ENCODE measurements around the gene KCNQ4. TPM values are rescaled to one million over a fixed set of nuclear protein-coding genes. Genes with fewer than 3 reads are reported as not detected.

KCNQ4 gene
- total and polyA plus RNA-seq, 2 experiments from 2014 or later, result 0.13 to 3.7 TPM

DNA sequence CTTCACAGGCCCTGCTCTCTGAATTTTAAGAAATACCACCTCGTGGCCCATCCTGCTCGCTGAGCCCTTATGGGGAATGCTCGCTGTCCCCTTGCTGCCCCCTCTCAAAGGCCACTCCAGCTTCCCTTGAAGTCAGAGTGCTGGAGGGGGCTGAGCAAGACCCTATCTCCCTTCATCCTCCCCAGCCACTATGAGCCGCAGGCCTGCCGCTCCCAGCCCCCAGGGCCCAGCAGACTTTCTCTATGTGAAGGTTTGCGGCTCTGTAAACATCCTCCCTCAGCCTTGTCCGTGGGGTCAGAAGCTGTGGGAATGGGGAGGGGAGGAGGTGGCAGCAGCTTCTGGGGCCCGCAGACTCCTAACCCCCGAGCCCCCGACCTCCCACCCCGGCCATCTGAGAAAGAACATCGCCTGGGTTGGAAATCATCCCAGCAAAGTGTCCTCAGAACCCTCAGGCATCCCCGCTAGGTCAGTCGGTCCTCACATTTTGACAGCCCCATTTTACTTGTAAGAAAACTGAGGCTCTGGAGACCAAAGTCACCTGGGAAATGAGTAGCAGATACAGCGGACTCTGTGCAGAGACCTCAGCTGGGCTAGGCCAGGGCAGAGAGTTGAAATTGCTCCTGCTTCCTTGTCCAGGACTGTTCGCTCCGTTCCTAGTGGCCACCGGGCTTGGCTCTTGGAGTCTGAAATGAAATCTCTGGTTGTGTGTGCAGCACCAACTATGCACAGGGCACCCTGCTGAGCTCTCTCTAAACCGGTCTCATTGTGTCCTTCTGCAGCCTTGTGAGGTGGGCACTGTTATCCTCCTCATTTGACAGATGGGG is 4.4 kb downstream of the KCNQ4 start:
- no peaks in the 10 kb centered on the region for H3K4me1 ChIP-seq (ENCODE audit: low read depth)
- no peaks in the 10 kb centered on the region for H3K9me3 ChIP-seq (ENCODE audit: low read depth)
- DNase-seq (ENCODE audit: low read depth in 1 of 2, low spot score in 1 of 2), result no peak
- H3K27ac ChIP-seq, result no peak overlapping the region
- TF ChIP-seq CTCF (IDR thresholded peaks at IDR 0.05; ENCODE audit: low read depth, low read length), result no peak
- H3K27me3 ChIP-seq, result peaks cover 2% of the 10 kb centered on the region
- no peak overlapping the region for H3K4me3 ChIP-seq
- no peaks in the 10 kb centered on the region for H3K36me3 ChIP-seq

DNA sequence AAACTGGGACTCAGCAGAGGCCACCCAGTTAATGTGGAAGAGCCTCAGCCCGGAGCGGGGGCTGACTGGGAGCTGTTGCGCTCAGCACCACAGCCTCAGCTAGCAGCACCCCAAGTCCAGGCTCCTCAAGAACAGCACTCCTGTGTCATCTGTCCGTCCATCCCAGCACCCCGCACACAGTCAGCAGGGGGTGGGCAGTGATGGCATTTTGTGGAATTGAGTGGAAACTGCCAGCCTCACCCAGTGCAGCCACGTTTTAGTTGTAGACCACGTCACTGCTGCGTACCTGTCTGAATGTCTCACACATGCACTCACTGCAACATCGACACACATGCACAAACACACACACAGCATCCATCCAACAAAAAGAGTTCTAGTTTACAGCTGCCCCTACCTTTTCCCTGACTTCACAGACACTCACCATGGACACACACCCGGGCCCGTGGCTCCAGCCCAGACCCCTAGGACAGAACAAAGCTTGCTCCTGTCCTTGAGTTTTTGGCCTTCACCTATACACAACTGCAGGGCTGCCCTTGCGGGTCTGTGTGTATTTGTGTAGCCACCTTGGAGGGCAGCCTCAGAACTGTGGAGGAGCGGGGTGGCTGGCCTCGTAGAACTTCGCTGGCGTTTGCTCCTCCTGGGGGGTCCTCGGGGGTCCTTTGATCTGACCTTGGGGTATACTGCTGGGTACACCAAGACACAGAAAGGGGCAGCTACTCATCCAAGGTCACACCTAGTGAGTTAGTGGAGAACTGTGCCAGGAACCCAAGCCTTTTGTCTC is 5.2 kb downstream of the KCNQ4 start:
- H3K9me3 ChIP-seq (ENCODE audit: low read depth), result no peaks in the 10 kb centered on the region
- H3K27ac ChIP-seq, result no peak overlapping the region
- DNase-seq (ENCODE audit: low read depth in 1 of 2, low spot score in 1 of 2), result no peak
- no peak overlapping the region for H3K4me3 ChIP-seq
- no peaks in the 10 kb centered on the region for H3K4me1 ChIP-seq (ENCODE audit: low read depth)
- no peaks in the 10 kb centered on the region for H3K36me3 ChIP-seq
- no peaks in the 10 kb centered on the region for H3K27me3 ChIP-seq
- no peak for TF ChIP-seq CTCF (IDR thresholded peaks at IDR 0.05; ENCODE audit: low read depth, low read length)

DNA sequence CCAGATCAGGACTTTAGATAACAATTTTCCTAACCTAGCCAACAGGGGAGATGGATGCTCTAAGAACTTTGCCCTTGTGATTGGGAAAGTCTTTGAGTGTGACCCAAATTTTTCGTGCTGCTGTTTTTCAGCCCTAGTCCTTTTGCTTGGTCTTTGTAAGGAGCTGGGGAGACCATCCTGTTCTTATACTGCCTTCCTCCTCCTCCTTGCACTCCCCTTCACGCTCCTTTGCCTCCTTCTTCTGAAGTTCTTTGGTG is 5.7 kb downstream of the KCNQ4 start:
- no peak for TF ChIP-seq CTCF (IDR thresholded peaks at IDR 0.05; ENCODE audit: low read depth, low read length)
- Histone ChIP-seq H3K4me3 (no peak overlapping the region), H3K4me1 (ENCODE audit: low read depth) (no peaks in the 10 kb centered on the region), H3K27me3 (no peaks in the 10 kb centered on the region), H3K36me3 (no peaks in the 10 kb centered on the region), H3K9me3 (ENCODE audit: low read depth) (no peaks in the 10 kb centered on the region), H3K27ac (no peak overlapping the region)
- DNase-seq (ENCODE audit: low read depth in 1 of 2, low spot score in 1 of 2), result no peak

DNA sequence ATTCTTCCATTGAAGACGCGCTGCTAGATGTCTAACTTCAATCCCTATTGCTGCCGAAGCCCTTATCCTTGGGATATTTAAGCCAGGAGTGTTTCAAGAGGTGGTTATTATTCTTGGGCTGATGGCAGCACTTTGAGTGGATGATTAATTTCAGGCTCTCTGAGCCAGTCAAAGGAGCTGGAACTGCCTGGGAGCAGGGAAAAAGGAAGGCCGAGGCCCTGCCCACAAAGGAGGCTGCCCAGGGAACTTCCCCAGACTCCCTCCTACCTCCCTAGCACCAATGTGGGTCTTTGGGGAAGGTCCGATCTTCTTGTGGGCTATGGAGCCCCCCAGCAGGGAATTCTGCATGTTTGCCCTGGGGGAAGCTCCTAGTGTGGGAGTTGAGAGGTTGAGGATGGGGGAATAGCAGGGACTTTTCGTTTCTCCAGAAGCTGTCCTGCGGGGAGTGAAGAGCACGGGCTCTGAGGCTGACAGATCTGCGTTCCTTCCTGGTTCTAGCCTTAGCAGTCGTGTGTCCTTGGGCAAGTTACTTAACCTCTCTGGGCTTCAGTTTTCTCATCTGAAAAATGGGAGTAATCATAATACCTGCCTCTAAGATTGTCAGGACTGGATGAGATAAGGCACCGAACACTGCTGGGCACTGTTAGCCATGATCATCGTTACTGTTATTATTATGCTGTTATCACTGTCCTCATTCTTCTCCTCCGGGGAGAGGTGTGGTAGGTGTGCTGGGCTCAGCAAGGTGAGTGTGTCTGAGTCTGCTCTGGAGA is 6.3 kb downstream of the KCNQ4 start:
- Histone ChIP-seq H3K4me3 (no peak overlapping the region), H3K9me3 (ENCODE audit: low read depth) (no peaks in the 10 kb centered on the region), H3K4me1 (ENCODE audit: low read depth) (no peaks in the 10 kb centered on the region), H3K36me3 (no peaks in the 10 kb centered on the region), H3K27ac (no peak overlapping the region), H3K27me3 (no peaks in the 10 kb centered on the region)
- TF ChIP-seq CTCF (IDR thresholded peaks at IDR 0.05; ENCODE audit: low read depth, low read length), result no peak
- no peak for DNase-seq (ENCODE audit: low read depth in 1 of 2, low spot score in 1 of 2)

- Histone ChIP-seq H3K9me3 (ENCODE audit: low read depth) (no peaks in the 10 kb centered on the region), H3K4me3 (no peak overlapping the region), H3K27me3 (no peaks in the 10 kb centered on the region), H3K27ac (no peak overlapping the region), H3K4me1 (ENCODE audit: low read depth) (peaks cover 5% of the 10 kb centered on the region), H3K36me3 (no peaks in the 10 kb centered on the region)
- TF ChIP-seq CTCF (IDR thresholded peaks at IDR 0.05; ENCODE audit: low read depth, low read length), result no peak
- no peak for DNase-seq (ENCODE audit: low read depth in 1 of 2, low spot score in 1 of 2)
Measured at GRCh38 chr1:40792036-40792435, 8.4 kb downstream of the KCNQ4 start.

Data from cardiac muscle cell (in vitro differentiated cells and primary cell).